Prostate gland (tissue), 2 donors: Measurements from ENCODE around the gene PRICKLE3. TPM values are rescaled to one million over a fixed set of nuclear protein-coding genes. Genes with fewer than 3 reads are reported as not detected.

Experiments
- DNase-seq: peaks from one replicate; pipeline ENCODE4 v3.0.0-alpha.2; 2019; ENCODE audit warnings: low spot score
- H3K27ac ChIP-seq, 2 donors: fragments of 200-600 bp; sonication (generic); 2 replicates each; pipeline ENCODE4 v1.5.1; 2017 to 2019
- H3K27me3 ChIP-seq: fragments of 200-600 bp; sonication (generic); replicated peaks from 2 replicates; pipeline ENCODE4 v1.5.1; 2019; ENCODE audit not compliant: insufficient read depth
- H3K36me3 ChIP-seq, 2 donors: fragments of 200-600 bp; sonication (generic); 1 replicate in 1 of 2; 2 replicates in 1 of 2; pipeline versions ENCODE4 v1.5.1 to v1.8.1; 2017 to 2019
- H3K4me1 ChIP-seq: fragments of 200-600 bp; sonication (generic); replicated peaks from 2 replicates; pipeline ENCODE4 v1.5.1; 2019
- H3K4me3 ChIP-seq, 2 donors: fragments of 200-600 bp; sonication (generic); 2 replicates each; pipeline ENCODE4 v1.5.1; 2017 to 2019
- H3K9me3 ChIP-seq: fragments of 200-600 bp; sonication (generic); 2 replicates; pipeline ENCODE4 v1.5.1; 2017
- POLR2A ChIP-seq: fragments of 450-650 bp; IDR thresholded peaks from one replicate; pipeline ENCODE4 v1.6.1; 2016; ENCODE audit warnings: antibody characterized with exemption, mild to moderate bottlenecking
- POLR2AphosphoS5 ChIP-seq: sonication (generic); formaldehyde crosslinking; IDR thresholded peaks from one replicate; pipeline ENCODE4 v1.6.1; 2017; ENCODE audit warnings: antibody characterized with exemption
- WGBS: methylation state at CpG from one replicate; pipeline ENCODE4 v1.1.5; 2018; 5-methylcytosine and 5-hydroxymethylcytosine counted together
- intact Hi-C: fragments of 100-400 bp; cut with DNase I; formaldehyde crosslinking; loops from one replicate; pipeline ENCODE4 v1.14.2; 2022
- total RNA-seq, 2 donors: library from RNA; depleted of rRNA; stranded (reverse); fragments of >200 nt; gene quantifications; one replicate each; pipeline ENCODE4 v1.1.0, GENCODE V29; 2016
- TF ChIP-seq, protein P1 (sequence below), 4 experiments: fragments of 200-600 bp in 2 of 4; fragments of 450-650 bp in 2 of 4; sonication (generic) in 2 of 4; IDR thresholded peaks; 1 replicate in 3 of 4; 2 replicates in 1 of 4; pipeline ENCODE4 v1.5.1; 2016 to 2019; ENCODE audit warnings: antibody characterized with exemption in 4 of 4, mild to moderate bottlenecking in 2 of 4, moderate library complexity in 2 of 4

The PRICKLE3 gene
- total RNA-seq, 2 donors from 2014 or later: 17.4 to 20.5 TPM

- DNase-seq: no peak
- no peaks in the 10 kb centered on the region for H3K9me3 ChIP-seq
- 89% methylated on average over 5 of the region's 5 CpGs for WGBS
- intact Hi-C loops: no loop called here
- no peaks in the 10 kb centered on the region for H3K27me3 ChIP-seq
- no peaks in the 10 kb centered on the region for H3K36me3 ChIP-seq
- H3K4me1 ChIP-seq: no peaks in the 10 kb centered on the region
- H3K27ac ChIP-seq: no peak overlapping the region
- TF ChIP-seq POLR2A: no peak
- TF ChIP-seq, protein P1, sequence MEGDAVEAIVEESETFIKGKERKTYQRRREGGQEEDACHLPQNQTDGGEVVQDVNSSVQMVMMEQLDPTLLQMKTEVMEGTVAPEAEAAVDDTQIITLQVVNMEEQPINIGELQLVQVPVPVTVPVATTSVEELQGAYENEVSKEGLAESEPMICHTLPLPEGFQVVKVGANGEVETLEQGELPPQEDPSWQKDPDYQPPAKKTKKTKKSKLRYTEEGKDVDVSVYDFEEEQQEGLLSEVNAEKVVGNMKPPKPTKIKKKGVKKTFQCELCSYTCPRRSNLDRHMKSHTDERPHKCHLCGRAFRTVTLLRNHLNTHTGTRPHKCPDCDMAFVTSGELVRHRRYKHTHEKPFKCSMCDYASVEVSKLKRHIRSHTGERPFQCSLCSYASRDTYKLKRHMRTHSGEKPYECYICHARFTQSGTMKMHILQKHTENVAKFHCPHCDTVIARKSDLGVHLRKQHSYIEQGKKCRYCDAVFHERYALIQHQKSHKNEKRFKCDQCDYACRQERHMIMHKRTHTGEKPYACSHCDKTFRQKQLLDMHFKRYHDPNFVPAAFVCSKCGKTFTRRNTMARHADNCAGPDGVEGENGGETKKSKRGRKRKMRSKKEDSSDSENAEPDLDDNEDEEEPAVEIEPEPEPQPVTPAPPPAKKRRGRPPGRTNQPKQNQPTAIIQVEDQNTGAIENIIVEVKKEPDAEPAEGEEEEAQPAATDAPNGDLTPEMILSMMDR (IDR thresholded peaks at IDR 0.05): no peak
- H3K4me3 ChIP-seq: no peak overlapping the region
These were observed 22.2 kb upstream of the PRICKLE3 start for GRCh38 chrX:49208399-49208798.

DNA sequence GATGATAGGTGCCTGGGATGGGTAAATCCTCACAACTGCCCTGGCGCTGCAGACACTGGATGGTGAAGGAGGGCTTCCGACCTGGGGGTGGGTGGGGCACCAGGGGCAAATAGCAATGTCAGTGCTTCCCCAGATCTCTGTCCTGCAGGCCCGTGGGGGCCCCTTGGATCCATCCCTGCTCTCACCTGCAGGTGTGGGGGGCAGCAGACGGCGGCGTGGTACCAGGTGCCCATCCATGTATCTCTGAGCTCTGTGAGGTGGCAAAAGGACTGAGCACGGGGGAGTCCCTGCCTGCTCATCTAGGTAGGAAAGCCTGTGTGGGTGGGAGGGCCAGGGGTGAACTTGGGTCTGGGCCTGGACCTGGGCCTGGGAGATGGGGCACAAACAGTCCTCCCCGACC lies 20.4 kb upstream of the PRICKLE3 start:
- Histone ChIP-seq H3K9me3 (no peaks in the 10 kb centered on the region), H3K36me3 (no peaks in the 10 kb centered on the region), H3K4me3 (no peak overlapping the region), H3K27ac (no peak overlapping the region), H3K4me1 (no peaks in the 10 kb centered on the region), H3K27me3 (no peaks in the 10 kb centered on the region)
- DNase-seq: no peak
- TF ChIP-seq, protein P1 (IDR thresholded peaks at IDR 0.05): no peak
- no peak for TF ChIP-seq POLR2A
- no peak for TF ChIP-seq POLR2AphosphoS5
- 71% methylated on average over 2 of the region's 8 CpGs for WGBS
- intact Hi-C loops: no loop called here

- Histone ChIP-seq H3K27me3 (no peaks in the 10 kb centered on the region), H3K27ac (no peak overlapping the region), H3K4me1 (no peaks in the 10 kb centered on the region), H3K9me3 (no peaks in the 10 kb centered on the region), H3K36me3 (no peaks in the 10 kb centered on the region), H3K4me3 (no peak overlapping the region)
- no peak for DNase-seq
- 83% methylated on average over 10 of the region's 13 CpGs for WGBS
- TF ChIP-seq POLR2A: no peak
- TF ChIP-seq, protein P1 (IDR thresholded peaks at IDR 0.05): no peak
- no peak for TF ChIP-seq POLR2AphosphoS5
- intact Hi-C loops: no loop called here
These were observed 19.3 kb upstream of the PRICKLE3 start for GRCh38 chrX:49205443-49205842.

DNA sequence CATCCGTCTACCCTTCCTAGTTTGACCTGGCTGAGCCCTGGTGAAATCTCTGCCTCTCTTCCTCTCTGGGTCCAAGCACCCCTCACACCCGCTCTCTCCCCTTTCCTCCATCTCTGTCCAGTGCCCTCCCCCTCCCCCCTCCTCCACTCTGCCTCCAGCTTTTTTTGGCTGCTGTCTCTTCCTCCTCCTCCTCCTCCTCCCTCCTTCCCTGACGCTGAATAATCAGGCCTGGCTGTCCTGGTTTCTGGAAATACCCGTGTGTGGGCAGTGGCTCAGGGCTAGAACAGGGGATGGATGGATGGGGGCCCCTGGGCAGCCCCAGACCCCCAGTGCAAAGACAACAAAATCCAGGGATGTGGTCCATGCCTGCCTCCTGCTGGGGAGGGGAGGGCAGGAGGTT lies 18.5 kb upstream of the PRICKLE3 start:
- Histone ChIP-seq H3K4me3 (no peak overlapping the region), H3K4me1 (no peaks in the 10 kb centered on the region), H3K36me3 (no peaks in the 10 kb centered on the region), H3K27ac (no peak overlapping the region), H3K27me3 (no peaks in the 10 kb centered on the region), H3K9me3 (no peaks in the 10 kb centered on the region)
- WGBS: 61% methylated on average over 4 of the region's 4 CpGs
- TF ChIP-seq POLR2AphosphoS5: no peak
- TF ChIP-seq POLR2A: no peak
- TF ChIP-seq, protein P1 (IDR thresholded peaks at IDR 0.05): no peak
- no peak for DNase-seq
- intact Hi-C loops: no loop called here

- 90% methylated on average over 6 of the region's 6 CpGs for WGBS
These were observed 17.8 kb upstream of the PRICKLE3 start for GRCh38 chrX:49204017-49204416.

More at GRCh38 chrX:49204017-49204416, 17.8 kb upstream of the PRICKLE3 start:
- Histone ChIP-seq H3K9me3 (no peaks in the 10 kb centered on the region), H3K4me3 (no peak overlapping the region), H3K27me3 (no peaks in the 10 kb centered on the region), H3K27ac (no peak overlapping the region), H3K36me3 (no peaks in the 10 kb centered on the region), H3K4me1 (no peaks in the 10 kb centered on the region)
- intact Hi-C loops: no loop called here
- DNase-seq: no peak
- TF ChIP-seq POLR2A: no peak
- TF ChIP-seq POLR2AphosphoS5: no peak
- TF ChIP-seq, protein P1 (IDR thresholded peaks at IDR 0.05): no peak
